Measurements from ENCODE around the gene PTPRN2. TPM values are rescaled to one million over a fixed set of nuclear protein-coding genes. Genes with fewer than 3 reads are reported as not detected.

Gene PTPRN2
- total and polyA plus RNA-seq, 4 experiments from 2014 or later, result 1.7 to 2.6 (median 1.9) TPM

GRCh38 chr7:157991761-157992160 is 595.9 kb downstream of the PTPRN2 start:
- intact Hi-C loops (cut with micrococcal nuclease), result no loop called here
- Mint-ChIP-seq H3K36me3 (no peaks in the 10 kb centered on the region), H3K4me3 (no peak overlapping the region), H3K27ac (no peak overlapping the region), H3K27me3 (peaks cover 2 to 3% of the 10 kb centered on the region in 2 donors), H3K9me3 (peaks cover 0 to 14% (median 2%) of the 10 kb centered on the region in 8 donors), H3K4me1 (peaks cover 0 to 2% (median 0%) of the 10 kb centered on the region in 4 donors)
- no peaks in the 10 kb centered on the region for H3K9me3 ChIP-seq (ENCODE audit: control insufficient read depth in 1 of 2, low read length in 2 of 2)
- no peak overlapping the region for H3K4me3 ChIP-seq (ENCODE audit: low read length in 2 of 2)
- CTCF ChIA-PET (ENCODE audit: partially characterized antibody), result no interaction called here
- H3K27me3 ChIP-seq (ENCODE audit: insufficient read depth, low read length), result no peaks in the 10 kb centered on the region
- H3K27ac ChIP-seq (ENCODE audit: low read depth, low read length), result no peak overlapping the region
- H3K36me3 ChIP-seq (ENCODE audit: insufficient read depth, low read length), result no peaks in the 10 kb centered on the region
- POLR2A ChIA-PET (ENCODE audit: partially characterized antibody), result no interaction called here
- no peaks in the 10 kb centered on the region for H3K4me1 ChIP-seq (ENCODE audit: insufficient read depth, low read length)
- no peak for DNase-seq

GRCh38 chr7:157991351-157991750 is 596.3 kb downstream of the PTPRN2 start:
- H3K27me3 ChIP-seq (ENCODE audit: insufficient read depth, low read length), result no peaks in the 10 kb centered on the region
- Mint-ChIP-seq H3K36me3 (no peaks in the 10 kb centered on the region), H3K27ac (no peak overlapping the region), H3K4me3 (no peak overlapping the region), H3K27me3 (peaks cover 2 to 3% of the 10 kb centered on the region in 2 donors), H3K4me1 (peaks cover 0 to 2% (median 0%) of the 10 kb centered on the region in 4 donors), H3K9me3 (peaks cover 0 to 12% (median 2%) of the 10 kb centered on the region in 8 donors)
- H3K4me3 ChIP-seq (ENCODE audit: low read length in 2 of 2), result no peak overlapping the region
- POLR2A ChIA-PET (ENCODE audit: partially characterized antibody), result no interaction called here
- intact Hi-C loops (cut with micrococcal nuclease), result no loop called here
- no peak for DNase-seq
- H3K36me3 ChIP-seq (ENCODE audit: insufficient read depth, low read length), result no peaks in the 10 kb centered on the region
- no peak overlapping the region for H3K27ac ChIP-seq (ENCODE audit: low read depth, low read length)
- CTCF ChIA-PET (ENCODE audit: partially characterized antibody), result no interaction called here
- H3K9me3 ChIP-seq (ENCODE audit: control insufficient read depth in 1 of 2, low read length in 2 of 2), result no peaks in the 10 kb centered on the region
- H3K4me1 ChIP-seq (ENCODE audit: insufficient read depth, low read length), result no peaks in the 10 kb centered on the region

GRCh38 chr7:157990881-157991250 is 596.8 kb downstream of the PTPRN2 start:
- H3K27me3 Mint-ChIP-seq, result peaks cover 2 to 3% of the 10 kb centered on the region in 2 donors
- no peak overlapping the region for H3K27ac Mint-ChIP-seq
- no peak for DNase-seq
- H3K4me1 ChIP-seq (ENCODE audit: insufficient read depth, low read length), result no peaks in the 10 kb centered on the region
- ChIA-PET POLR2A (ENCODE audit: partially characterized antibody) (no interaction called here), CTCF (ENCODE audit: partially characterized antibody) (no interaction called here)
- H3K36me3 Mint-ChIP-seq, result no peaks in the 10 kb centered on the region
- H3K9me3 Mint-ChIP-seq, result peaks cover 0 to 10% (median 2%) of the 10 kb centered on the region in 8 donors
- H3K4me3 ChIP-seq (ENCODE audit: low read length in 2 of 2), result no peak overlapping the region
- intact Hi-C loops (cut with micrococcal nuclease), result no loop called here
- no peaks in the 10 kb centered on the region for H3K27me3 ChIP-seq (ENCODE audit: insufficient read depth, low read length)
- H3K36me3 ChIP-seq (ENCODE audit: insufficient read depth, low read length), result no peaks in the 10 kb centered on the region
- no peak overlapping the region for H3K4me3 Mint-ChIP-seq
- peaks cover 0 to 2% (median 0%) of the 10 kb centered on the region in 4 donors for H3K4me1 Mint-ChIP-seq
- H3K9me3 ChIP-seq (ENCODE audit: control insufficient read depth in 1 of 2, low read length in 2 of 2), result no peaks in the 10 kb centered on the region
- no peak overlapping the region for H3K27ac ChIP-seq (ENCODE audit: low read depth, low read length)

- CTCF ChIA-PET (ENCODE audit: partially characterized antibody), result no interaction called here
Measured at GRCh38 chr7:157990226-157990880, 597.3 kb downstream of the PTPRN2 start.

GRCh38 chr7:157989589-157989988 is 598.0 kb downstream of the PTPRN2 start:
- ChIA-PET POLR2A (ENCODE audit: partially characterized antibody) (no interaction called here), CTCF (ENCODE audit: partially characterized antibody) (no interaction called here)
- no peaks in the 10 kb centered on the region for H3K36me3 Mint-ChIP-seq
- intact Hi-C loops (cut with micrococcal nuclease), result no loop called here
- H3K27me3 Mint-ChIP-seq, result peaks cover 0 to 3% of the 10 kb centered on the region in 2 donors
- Histone ChIP-seq H3K4me3 (ENCODE audit: low read length in 2 of 2) (no peak overlapping the region), H3K27ac (ENCODE audit: low read depth, low read length) (no peak overlapping the region), H3K27me3 (ENCODE audit: insufficient read depth, low read length) (no peaks in the 10 kb centered on the region), H3K4me1 (ENCODE audit: insufficient read depth, low read length) (no peaks in the 10 kb centered on the region), H3K36me3 (ENCODE audit: insufficient read depth, low read length) (no peaks in the 10 kb centered on the region), H3K9me3 (ENCODE audit: control insufficient read depth in 1 of 2, low read length in 2 of 2) (no peaks in the 10 kb centered on the region)
- DNase-seq, result no peak
- no peak overlapping the region for H3K4me3 Mint-ChIP-seq
- H3K4me1 Mint-ChIP-seq, result peaks cover 0 to 2% (median 0%) of the 10 kb centered on the region in 4 donors
- peaks cover 0 to 6% (median 0%) of the 10 kb centered on the region in 8 donors for H3K9me3 Mint-ChIP-seq
- no peak overlapping the region for H3K27ac Mint-ChIP-seq

More at GRCh38 chr7:157990226-157990880, 597.3 kb downstream of the PTPRN2 start:
- H3K4me3 Mint-ChIP-seq, result no peak overlapping the region
- H3K4me1 ChIP-seq (ENCODE audit: insufficient read depth, low read length), result no peaks in the 10 kb centered on the region
- no peak overlapping the region for H3K27ac Mint-ChIP-seq
- peaks cover 0 to 4% (median 1%) of the 10 kb centered on the region in 8 donors for H3K9me3 Mint-ChIP-seq
- H3K36me3 ChIP-seq (ENCODE audit: insufficient read depth, low read length), result no peaks in the 10 kb centered on the region
- no peak for DNase-seq
- intact Hi-C loops (cut with micrococcal nuclease), result no loop called here
- peaks cover 0 to 2% (median 0%) of the 10 kb centered on the region in 4 donors for H3K4me1 Mint-ChIP-seq
- no peak overlapping the region for H3K4me3 ChIP-seq (ENCODE audit: low read length in 2 of 2)
- H3K27me3 Mint-ChIP-seq, result peaks cover 2 to 3% of the 10 kb centered on the region in 2 donors
- no peaks in the 10 kb centered on the region for H3K9me3 ChIP-seq (ENCODE audit: control insufficient read depth in 1 of 2, low read length in 2 of 2)
- no peaks in the 10 kb centered on the region for H3K36me3 Mint-ChIP-seq
- no peaks in the 10 kb centered on the region for H3K27me3 ChIP-seq (ENCODE audit: insufficient read depth, low read length)
- POLR2A ChIA-PET (ENCODE audit: partially characterized antibody), result no interaction called here
- H3K27ac ChIP-seq (ENCODE audit: low read depth, low read length), result no peak overlapping the region

- H3K36me3 ChIP-seq (ENCODE audit: insufficient read depth, low read length), result no peaks in the 10 kb centered on the region
- Mint-ChIP-seq H3K4me3 (no peak overlapping the region), H3K36me3 (no peaks in the 10 kb centered on the region), H3K27me3 (peaks cover 0 to 3% of the 10 kb centered on the region in 2 donors), H3K9me3 (peaks cover 0 to 7% (median 0%) of the 10 kb centered on the region in 8 donors), H3K27ac (no peak overlapping the region), H3K4me1 (peaks cover 0 to 2% (median 0%) of the 10 kb centered on the region in 4 donors)
- no peak overlapping the region for H3K4me3 ChIP-seq (ENCODE audit: low read length in 2 of 2)
- H3K27ac ChIP-seq (ENCODE audit: low read depth, low read length), result no peak overlapping the region
- ChIA-PET CTCF (ENCODE audit: partially characterized antibody) (no interaction called here), POLR2A (ENCODE audit: partially characterized antibody) (no interaction called here)
- no peaks in the 10 kb centered on the region for H3K9me3 ChIP-seq (ENCODE audit: control insufficient read depth in 1 of 2, low read length in 2 of 2)
- intact Hi-C loops (cut with micrococcal nuclease), result no loop called here
- no peaks in the 10 kb centered on the region for H3K4me1 ChIP-seq (ENCODE audit: insufficient read depth, low read length)
- DNase-seq, result no peak
- no peaks in the 10 kb centered on the region for H3K27me3 ChIP-seq (ENCODE audit: insufficient read depth, low read length)
Measured at GRCh38 chr7:157987906-157988305, 599.7 kb downstream of the PTPRN2 start.

- H3K27ac ChIP-seq (ENCODE audit: low read depth, low read length), result no peak overlapping the region
- no peaks in the 10 kb centered on the region for H3K27me3 ChIP-seq (ENCODE audit: insufficient read depth, low read length)
- Mint-ChIP-seq H3K36me3 (no peaks in the 10 kb centered on the region), H3K4me3 (no peak overlapping the region), H3K9me3 (peaks cover 0 to 3% (median 0%) of the 10 kb centered on the region in 8 donors), H3K4me1 (peaks cover 0 to 2% (median 0%) of the 10 kb centered on the region in 4 donors), H3K27ac (no peak overlapping the region), H3K27me3 (peaks cover 0 to 3% of the 10 kb centered on the region in 2 donors)
- H3K36me3 ChIP-seq (ENCODE audit: insufficient read depth, low read length), result no peaks in the 10 kb centered on the region
- intact Hi-C loops (cut with micrococcal nuclease), result no loop called here
- ChIA-PET CTCF (ENCODE audit: partially characterized antibody) (no interaction called here), POLR2A (ENCODE audit: partially characterized antibody) (no interaction called here)
- DNase-seq, result no peak
- H3K9me3 ChIP-seq (ENCODE audit: control insufficient read depth in 1 of 2, low read length in 2 of 2), result no peaks in the 10 kb centered on the region
- no peaks in the 10 kb centered on the region for H3K4me1 ChIP-seq (ENCODE audit: insufficient read depth, low read length)
- no peak overlapping the region for H3K4me3 ChIP-seq (ENCODE audit: low read length in 2 of 2)
Measured at GRCh38 chr7:157986051-157986450, 601.6 kb downstream of the PTPRN2 start.

Data from CD4-positive, alpha-beta memory T cell (primary cell).